Loucy (cell line): ENCODE measurements around the gene EPB41L5.
A peak's percentile ranks its signal among the peaks of the same experiment; 100 is the strongest.

ENCODE experiments used
- H2AFZ ChIP-seq: fragments of 200-600 bp; sonication (generic); 2 replicates; pipeline ENCODE4 v1.6.0; 2016; ENCODE audit warnings: antibody characterized with exemption, mild to moderate bottlenecking, low read length, moderate library complexity
- H3F3A ChIP-seq: fragments of 200-600 bp; 2 replicates; pipeline ENCODE4 v1.6.0; 2016; ENCODE audit warnings: antibody characterized with exemption, low read depth, mild to moderate bottlenecking
- H3K27me3 ChIP-seq: fragments of 200-600 bp; sonication (generic); 2 replicates; pipeline ENCODE4 v1.6.1; 2014; ENCODE audit warnings: low read length, mild to moderate bottlenecking; ENCODE audit not compliant: insufficient read depth, poor library complexity, severe bottlenecking
- H3K36me3 ChIP-seq: fragments of 200-600 bp; sonication (generic); 2 replicates; pipeline ENCODE4 v1.6.1; 2016; ENCODE audit warnings: low read length; ENCODE audit not compliant: insufficient read depth
- H3K4me1 ChIP-seq: fragments of 200-600 bp; sonication (generic); 2 replicates; pipeline ENCODE4 v1.5.1; 2014; ENCODE audit warnings: low read length, mild to moderate bottlenecking; ENCODE audit not compliant: insufficient read depth, poor library complexity, severe bottlenecking
- H3K4me2 ChIP-seq: fragments of 200-600 bp; sonication (generic); 2 replicates; pipeline ENCODE4 v1.6.0; 2014; ENCODE audit warnings: antibody characterized with exemption, low read length, low read depth, mild to moderate bottlenecking; ENCODE audit not compliant: poor library complexity, severe bottlenecking
- H3K4me3 ChIP-seq: fragments of 200-600 bp; sonication (generic); 2 replicates; pipeline ENCODE4 v1.5.1; 2014; ENCODE audit warnings: low read length, mild to moderate bottlenecking, mixed read lengths; ENCODE audit not compliant: poor library complexity, severe bottlenecking
- H3K79me2 ChIP-seq: fragments of 200-600 bp; sonication (generic); 2 replicates; pipeline ENCODE4 v1.6.1; 2014; ENCODE audit warnings: low read length; ENCODE audit not compliant: insufficient read depth
- H3K9ac ChIP-seq: fragments of 200-600 bp; sonication (generic); 2 replicates; pipeline ENCODE4 v1.6.0; 2014; ENCODE audit warnings: mild to moderate bottlenecking, low read depth, low read length, moderate library complexity; ENCODE audit not compliant: poor library complexity, severe bottlenecking
- H3K9me2 ChIP-seq: fragments of 200-600 bp; sonication (generic); replicated peaks from 2 replicates; pipeline ENCODE4 v1.6.1; 2016; ENCODE audit warnings: low read depth, low read length, mixed read lengths
- H3K9me3 ChIP-seq: fragments of 200-600 bp; sonication (generic); 2 replicates; pipeline ENCODE4 v1.6.1; 2014; ENCODE audit warnings: mild to moderate bottlenecking, antibody characterized with exemption, low read length, low read depth; ENCODE audit not compliant: insufficient read depth
- H4K20me1 ChIP-seq: fragments of 200-600 bp; sonication (generic); 2 replicates; pipeline ENCODE4 v1.6.0; 2014; ENCODE audit warnings: antibody characterized with exemption, low read length, mild to moderate bottlenecking; ENCODE audit not compliant: insufficient read depth, poor library complexity, severe bottlenecking
- CTCF ChIP-seq: fragments of 200-600 bp; sonication (generic); conservative IDR thresholded peaks from 2 replicates; pipeline ENCODE4 v1.5.1; 2014; ENCODE audit warnings: mild to moderate bottlenecking, antibody characterized with exemption, low read length
- EZH2phosphoT487 ChIP-seq: fragments of 200-600 bp; IDR thresholded peaks from 2 replicates; pipeline ENCODE4 v1.6.1; 2018; ENCODE audit warnings: antibody characterized with exemption, mild to moderate bottlenecking, moderate library complexity, borderline replicate concordance

Gene EPB41L5

GRCh38 chr2:120206022-120206581 is 193.2 kb downstream of the EPB41L5 start:
- H3K4me1 ChIP-seq: no peaks in the 10 kb centered on the region
- no peaks in the 10 kb centered on the region for H3K36me3 ChIP-seq
- H3K27me3 ChIP-seq: no peaks in the 10 kb centered on the region
- H3K9me3 ChIP-seq: no peaks in the 10 kb centered on the region
- H4K20me1 ChIP-seq: no peaks in the 10 kb centered on the region
- no peak for TF ChIP-seq EZH2phosphoT487
- TF ChIP-seq CTCF: peak; percentile 75
- H3F3A ChIP-seq: no peaks in the 10 kb centered on the region
- H3K9ac ChIP-seq: no peak overlapping the region
- no peaks in the 10 kb centered on the region for H3K79me2 ChIP-seq
- no peaks in the 10 kb centered on the region for H3K9me2 ChIP-seq
- H3K4me2 ChIP-seq: no peak overlapping the region
- no peak overlapping the region for H3K4me3 ChIP-seq
- H2AFZ ChIP-seq: no peak overlapping the region

- H3K36me3 ChIP-seq: no peaks in the 10 kb centered on the region
- TF ChIP-seq EZH2phosphoT487: no peak
- no peak overlapping the region for H2AFZ ChIP-seq
- H3K4me2 ChIP-seq: no peak overlapping the region
- no peaks in the 10 kb centered on the region for H3K4me1 ChIP-seq
- H3K9ac ChIP-seq: no peak overlapping the region
- no peaks in the 10 kb centered on the region for H3K79me2 ChIP-seq
- H3K9me3 ChIP-seq: no peaks in the 10 kb centered on the region
- no peak overlapping the region for H3K4me3 ChIP-seq
- no peaks in the 10 kb centered on the region for H3K9me2 ChIP-seq
- no peaks in the 10 kb centered on the region for H3F3A ChIP-seq
- H4K20me1 ChIP-seq: no peaks in the 10 kb centered on the region
- H3K27me3 ChIP-seq: no peaks in the 10 kb centered on the region
Measured at GRCh38 chr2:120208381-120209353, 195.8 kb downstream of the EPB41L5 start.

GRCh38 chr2:120209427-120210269 is 196.8 kb downstream of the EPB41L5 start:
- Histone ChIP-seq H3K4me2 (no peak overlapping the region), H3K4me1 (no peaks in the 10 kb centered on the region), H3K27me3 (no peaks in the 10 kb centered on the region), H3F3A (no peaks in the 10 kb centered on the region), H4K20me1 (no peaks in the 10 kb centered on the region), H2AFZ (no peak overlapping the region), H3K79me2 (no peaks in the 10 kb centered on the region), H3K9me3 (no peaks in the 10 kb centered on the region), H3K9me2 (no peaks in the 10 kb centered on the region), H3K9ac (no peak overlapping the region), H3K36me3 (no peaks in the 10 kb centered on the region), H3K4me3 (no peak overlapping the region)
- no peak for TF ChIP-seq CTCF
- no peak for TF ChIP-seq EZH2phosphoT487
